Endothelial cell of umbilical vein (primary cell): ENCODE data around the gene RAB3GAP2. TPM values are rescaled to one million over a fixed set of nuclear protein-coding genes. Genes with fewer than 3 reads are reported as not detected.

Experiments used
- BruUV-seq: library from RNA; stranded (reverse); fragments of 400-500 nt; replicated peaks from 2 replicates; lab custom pipeline; 2021; lab: Mats Ljungman, UMichigan
- CTCF ChIA-PET: fragments of 300-600, 350-600 bp; sonication (Branson Sonifier 250); formaldehyde crosslinking; loops from one replicate; lab custom pipeline; 2021; ENCODE audit warnings: antibody characterized with exemption, inconsistent platforms; lab: Charles Lee
- POLR2A ChIA-PET: fragments of 300-600, 350-600 bp; sonication (Branson Sonifier 250); formaldehyde crosslinking; loops from one replicate; lab custom pipeline; 2021; ENCODE audit warnings: antibody characterized with exemption, inconsistent platforms; lab: Charles Lee
- DNase-seq: peaks from one replicate; pipeline ENCODE4 v3.0.0-alpha.2; 2011; ENCODE audit warnings: low read depth, low spot score
- FAIRE-seq: peaks from 2 replicates; lab custom pipeline; 2011; peaks lifted over from hg19 to GRCh38; lab: Jason Lieb, UNC
- H2AFZ ChIP-seq: 2 replicates; pipeline ENCODE4 v1.6.0; 2012; ENCODE audit warnings: low read depth, low read length, control low read depth, inconsistent platforms
- H3K27ac ChIP-seq: 2 replicates; pipeline ENCODE4 v1.5.1; 2011; ENCODE audit warnings: low read depth, mild to moderate bottlenecking, control low read depth, low read length, moderate library complexity; ENCODE audit not compliant: insufficient read depth
- H3K27me3 ChIP-seq, 2 experiments: 2 replicates each; pipeline versions ENCODE4 v1.6.0 to v1.6.1; 2011; ENCODE audit warnings: low read length in 2 of 2, mixed read lengths in 1 of 2; ENCODE audit not compliant: control insufficient read depth in 2 of 2, insufficient read depth in 2 of 2
- H3K36me3 ChIP-seq, 2 experiments: 2 replicates in 1 of 2; 3 replicates in 1 of 2; pipeline ENCODE4 v1.5.1; 2011; ENCODE audit warnings: low read length in 2 of 2, mild to moderate bottlenecking in 1 of 2, moderate library complexity in 1 of 2; ENCODE audit not compliant: control insufficient read depth in 2 of 2, insufficient read depth in 2 of 2; ENCODE audit errors: extremely low read depth in 1 of 2
- H3K4me1 ChIP-seq: 3 replicates; pipeline ENCODE4 v1.5.1; 2011; ENCODE audit warnings: mild to moderate bottlenecking, low read length; ENCODE audit not compliant: control insufficient read depth, insufficient read depth; ENCODE audit errors: extremely low read depth
- H3K4me2 ChIP-seq: 2 replicates; pipeline ENCODE4 v1.6.1; 2011; ENCODE audit warnings: low read length, control low read depth, mixed read lengths; ENCODE audit not compliant: insufficient read depth
- H3K4me3 ChIP-seq, 3 experiments: fragments of 200-600 bp in 1 of 3; sonication (generic), shearing (Covaris generic) in 1 of 3; replicated peaks in 1 of 3; 2 replicates each; pipeline ENCODE4 v1.5.1; 2011 to 2016; ENCODE audit warnings: control low read depth in 3 of 3, low read length in 3 of 3, mild to moderate bottlenecking in 2 of 3, inconsistent platforms in 1 of 3, low read depth in 1 of 3, moderate library complexity in 1 of 3; ENCODE audit not compliant: insufficient read depth in 1 of 3
- H3K79me2 ChIP-seq: 2 replicates; pipeline ENCODE4 v1.6.0; 2012; ENCODE audit warnings: low read length, inconsistent platforms; ENCODE audit not compliant: control insufficient read depth, insufficient read depth
- H3K9ac ChIP-seq: replicated peaks from 2 replicates; pipeline ENCODE3; 2011; ENCODE audit warnings: low read length, control low read depth; ENCODE audit not compliant: insufficient read depth; ENCODE audit errors: extremely low read depth
- H3K9me1 ChIP-seq: replicated peaks from 3 replicates; pipeline ENCODE4 v1.6.0; 2011; ENCODE audit warnings: mild to moderate bottlenecking, low read length; ENCODE audit not compliant: control insufficient read depth, insufficient read depth; ENCODE audit errors: extremely low read depth
- H3K9me3 ChIP-seq: replicated peaks from 2 replicates; pipeline ENCODE4 v1.5.1; 2012; ENCODE audit warnings: low read length, inconsistent platforms; ENCODE audit not compliant: control insufficient read depth, insufficient read depth
- H4K20me1 ChIP-seq: replicated peaks from 2 replicates; pipeline ENCODE3; 2011; ENCODE audit warnings: mild to moderate bottlenecking, low read length; ENCODE audit not compliant: control insufficient read depth, insufficient read depth; ENCODE audit errors: extremely low read depth
- CTCF ChIP-seq, 2 donors: IDR thresholded peaks; 1 replicate in 1 of 2; 2 replicates in 1 of 2; pipeline ENCODE4 v1.5.1; 2011; ENCODE audit warnings: low read length in 2 of 2, mild to moderate bottlenecking in 2 of 2, moderate library complexity in 2 of 2, control low read depth in 1 of 2, inconsistent platforms in 1 of 2, low read depth in 1 of 2; ENCODE audit not compliant: insufficient read depth in 1 of 2; ENCODE audit errors: extremely low read depth in 1 of 2
- EZH2 ChIP-seq: IDR thresholded peaks from 2 replicates; pipeline ENCODE4 v1.6.1; 2012; ENCODE audit warnings: borderline replicate concordance, low read depth, mild to moderate bottlenecking, moderate library complexity, low read length, inconsistent platforms; ENCODE audit not compliant: severe bottlenecking
- FOS ChIP-seq: IDR thresholded peaks from 2 replicates; pipeline ENCODE4 v1.6.1; 2011; ENCODE audit warnings: mild to moderate bottlenecking, low read length, moderate library complexity, borderline replicate concordance; ENCODE audit not compliant: insufficient read depth
- GATA2 ChIP-seq: IDR thresholded peaks from 2 replicates; pipeline ENCODE4 v1.7.0; 2011; ENCODE audit warnings: low read depth, mild to moderate bottlenecking, moderate library complexity, mixed read lengths, low read length; ENCODE audit not compliant: insufficient read length, insufficient read depth
- JUN ChIP-seq: IDR thresholded peaks from 2 replicates; pipeline ENCODE4 v1.6.1; 2011; ENCODE audit warnings: borderline replicate concordance, low read depth; ENCODE audit not compliant: insufficient read length, insufficient read depth
- MAX ChIP-seq: IDR thresholded peaks from 2 replicates; pipeline ENCODE4 v1.6.1; 2011; ENCODE audit not compliant: insufficient read depth, insufficient read length
- MYC ChIP-seq: IDR thresholded peaks from one replicate; pipeline ENCODE4 v1.6.1; 2011; ENCODE audit warnings: mild to moderate bottlenecking, low read depth, low read length
- POLR2A ChIP-seq: IDR thresholded peaks from 2 replicates; pipeline ENCODE4 v1.6.1; 2012; ENCODE audit warnings: low read depth, mild to moderate bottlenecking, control low read depth, low read length
- POLR2AphosphoS5 ChIP-seq: IDR thresholded peaks from 2 replicates; pipeline ENCODE4 v1.6.1; 2012; ENCODE audit warnings: low read depth, mild to moderate bottlenecking, control low read depth, low read length, moderate library complexity; ENCODE audit not compliant: insufficient read depth
- dilution Hi-C: fragments of 300-500 bp; cut with MboI; formaldehyde crosslinking; loops from one replicate; pipeline ENCODE4 v1.15.0; 2019; ENCODE audit warnings: low sequenced_read_pairs; ENCODE audit not compliant: extremely low pct_ligation_motif_present
- intact Hi-C: fragments of 100-400 bp; cut with micrococcal nuclease; formaldehyde crosslinking; loops from one replicate; pipeline ENCODE4 v1.10.0; 2022
- polyA plus RNA-seq, 4 experiments: library from polyadenylated mRNA; depleted of rRNA in 3 of 4; stranded (reverse) in 3 of 4; unstranded in 1 of 4; fragments of >200 nt; gene quantifications; 2 replicates each; pipeline versions ENCODE4 v1.2.1 to v1.2.3, GENCODE V29; 2011 to 2012; ENCODE audit warnings: missing spikeins in 1 of 4
- total RNA-seq: library from RNA; stranded (reverse); gene quantifications from 2 replicates; pipeline ENCODE4 v1.2.3, GENCODE V29; 2021

Gene RAB3GAP2
- total and polyA plus RNA-seq, 2 donors (not counting 3 experiments of a cell fraction or from before 2014, with no cell fraction given) = 11.1 to 37.4 TPM

GRCh38 chr1:220182111-220182510 is 90.1 kb downstream of the RAB3GAP2 start:
- H3K9me1 ChIP-seq = no peaks in the 10 kb centered on the region
- DNase-seq = peak; percentile 27
- peaks cover 2% of the 10 kb centered on the region for H4K20me1 ChIP-seq
- dilution Hi-C loops = no loop called here
- H3K9ac ChIP-seq = no peak overlapping the region
- no peaks in the 10 kb centered on the region for H3K9me3 ChIP-seq
- no peaks in the 10 kb centered on the region for H3K27me3 ChIP-seq
- intact Hi-C loops = loop anchor here (10.0 kb wide), 1 partner anchor 503 kb away; no protein-coding TSS in a partner anchor
- no peak overlapping the region for H3K27ac ChIP-seq
- H3K4me2 ChIP-seq = no peak overlapping the region
- CTCF ChIA-PET = interaction anchor here (1.8 kb wide), 1 partner anchor 13 kb away, joined by 3 read pairs; no protein-coding TSS in a partner anchor
- H3K36me3 ChIP-seq = peaks cover 0 to 3% of the 10 kb centered on the region in 2 experiments
- no TSS peak for BruUV-seq
- POLR2A ChIA-PET = no interaction called here
- H2AFZ ChIP-seq = no peak overlapping the region
- TF ChIP-seq GATA2 (no peak), MYC (no peak), POLR2A (no peak), FOS (no peak), POLR2AphosphoS5 (no peak), JUN (no peak), CTCF (IDR thresholded peaks at IDR 0.05; ENCODE audit: extremely low read depth in 1 of 2, insufficient read depth in 1 of 2, low read depth in 1 of 2, low read length in 2 of 2) (no peak), MAX (no peak), EZH2 (no peak)
- peaks cover 5% of the 10 kb centered on the region for H3K4me1 ChIP-seq
- no peak overlapping the region for H3K4me3 ChIP-seq
- FAIRE-seq = no peak
- no peaks in the 10 kb centered on the region for H3K79me2 ChIP-seq
